Measurements from ENCODE around the gene COX5A.

- no peak for TF ChIP-seq CTCF (IDR thresholded peaks at IDR 0.05)
- TF ChIP-seq POLR2A (IDR thresholded peaks at IDR 0.05): no peak
These were observed 23.2 kb upstream of the COX5A start for GRCh38 chr15:74960995-74961588.
